Motor neuron (in vitro differentiated cells): ENCODE results near the gene CHRM1. TPM values are rescaled to one million over a fixed set of nuclear protein-coding genes. Genes with fewer than 3 reads are reported as not detected.

Source experiments
- total RNA-seq, 8 experiments: library from RNA; unstranded; fragments of 300-600 nt; gene quantifications; 2 replicates each; pipeline versions ENCODE4 v1.2.3 to v1.2.4, GENCODE V29; 2022

Gene CHRM1
- total RNA-seq, 8 experiments from 2014 or later: 0.04 to 0.81 (median 0.19) TPM; not detected in 2

Other genes with a start within 250 kb of the CHRM1 start
- gene UQCC3, start 249.7 kb downstream of the CHRM1 start, total RNA-seq: 10 to 100 TPM in 5 of 8 experiments, 1 to 10 TPM in 3; 7.9 to 17.7 (median 10.3) TPM
- 10 to 100 TPM in 3 of 8 experiments, 1 to 10 TPM in 5; 2.8 to 32.4 (median 4.6) TPM for gene LBHD1, start 249.1 kb downstream of the CHRM1 start, total RNA-seq
- 100 to 1,000 TPM in 7 of 8 experiments, 10 to 100 TPM in 1; 95.5 to 132 (median 123) TPM for gene UBXN1, start 242.3 kb downstream of the CHRM1 start, total RNA-seq
- 1 to 10 TPM in 2 of 8 experiments, under 1 TPM in 6; 0.33 to 9.3 (median 0.49) TPM for gene LRRN4CL, start 231.8 kb downstream of the CHRM1 start, total RNA-seq
- 100 to 1,000 TPM in 6 of 8 experiments, 10 to 100 TPM in 2; 55.0 to 446 (median 341) TPM for gene BSCL2, start 213.9 kb downstream of the CHRM1 start, total RNA-seq
- 100 to 1,000 TPM in 5 of 8 experiments, under 1 TPM in 3; 0.61 to 171 (median 111) TPM for gene GNG3, start 213.7 kb downstream of the CHRM1 start, total RNA-seq
- 10 to 100 TPM; 13.4 to 55.2 (median 27.8) TPM for gene HNRNPUL2, start 193.9 kb downstream of the CHRM1 start, total RNA-seq
- gene TTC9C, start 192.9 kb downstream of the CHRM1 start, total RNA-seq: 10 to 100 TPM; 41.6 to 67.2 (median 48.7) TPM
- 10 to 100 TPM in 3 of 8 experiments, 1 to 10 TPM in 5; 7.4 to 12.8 (median 9.5) TPM for gene ZBTB3, start 167.2 kb downstream of the CHRM1 start, total RNA-seq
- gene POLR2G, start 159.8 kb downstream of the CHRM1 start, total RNA-seq: 100 to 1,000 TPM in 6 of 8 experiments, 10 to 100 TPM in 2; 83.4 to 178 (median 115) TPM
- 10 to 100 TPM in 5 of 8 experiments, 1 to 10 TPM in 3; 8.7 to 40.6 (median 13.9) TPM for gene TAF6L, start 150.0 kb downstream of the CHRM1 start, total RNA-seq
- gene TMEM179B, start 134.0 kb downstream of the CHRM1 start, total RNA-seq: 100 to 1,000 TPM in 1 of 8 experiments, 10 to 100 TPM in 7; 17.6 to 125 (median 42.2) TPM
- 10 to 100 TPM; 13.6 to 31.3 (median 25.3) TPM for gene TMEM223, start 129.4 kb downstream of the CHRM1 start, total RNA-seq
- gene NXF1, start 115.9 kb downstream of the CHRM1 start, total RNA-seq: 10 to 100 TPM; 22.4 to 86.6 (median 45.4) TPM
- 10 to 100 TPM; 26.2 to 54.3 (median 33.9) TPM for gene STX5, start 89.3 kb downstream of the CHRM1 start, total RNA-seq
- gene TEX54, start 88.5 kb downstream of the CHRM1 start, total RNA-seq: 1 to 10 TPM in 6 of 8 experiments, not detected in 2; 1.3 to 5.7 (median 2.1) TPM
- gene WDR74, start 81.8 kb downstream of the CHRM1 start, total RNA-seq: 100 to 1,000 TPM in 1 of 8 experiments, 10 to 100 TPM in 7; 41.4 to 110 (median 81.7) TPM
- gene SLC3A2, start 40.5 kb downstream of the CHRM1 start, total RNA-seq: 100 to 1,000 TPM in 7 of 8 experiments, 10 to 100 TPM in 1; 97.8 to 428 (median 211) TPM
- 1 to 10 TPM in 1 of 8 experiments, under 1 TPM in 2, not detected in 5; 0.17 to 3.9 (median 0.38) TPM for gene SLC22A6, start 63.6 kb upstream of the CHRM1 start, total RNA-seq
- 1 to 10 TPM in 1 of 8 experiments, under 1 TPM in 6, not detected in 1; under 0.01 to 1.3 (median 0.23) TPM for gene SLC22A8, start 94.5 kb upstream of the CHRM1 start, total RNA-seq
- gene SLC22A24, start 222.9 kb upstream of the CHRM1 start, total RNA-seq: not detected